ENCODE measurements around the gene SYT7. TPM values are rescaled to one million over a fixed set of nuclear protein-coding genes. Genes with fewer than 3 reads are reported as not detected.
A peak's percentile ranks its signal among the peaks of the same experiment; 100 is the strongest.

Gene SYT7
- polyA plus RNA-seq, 3 donors, result 5.0 to 6.5 (median 5.0) TPM

DNA sequence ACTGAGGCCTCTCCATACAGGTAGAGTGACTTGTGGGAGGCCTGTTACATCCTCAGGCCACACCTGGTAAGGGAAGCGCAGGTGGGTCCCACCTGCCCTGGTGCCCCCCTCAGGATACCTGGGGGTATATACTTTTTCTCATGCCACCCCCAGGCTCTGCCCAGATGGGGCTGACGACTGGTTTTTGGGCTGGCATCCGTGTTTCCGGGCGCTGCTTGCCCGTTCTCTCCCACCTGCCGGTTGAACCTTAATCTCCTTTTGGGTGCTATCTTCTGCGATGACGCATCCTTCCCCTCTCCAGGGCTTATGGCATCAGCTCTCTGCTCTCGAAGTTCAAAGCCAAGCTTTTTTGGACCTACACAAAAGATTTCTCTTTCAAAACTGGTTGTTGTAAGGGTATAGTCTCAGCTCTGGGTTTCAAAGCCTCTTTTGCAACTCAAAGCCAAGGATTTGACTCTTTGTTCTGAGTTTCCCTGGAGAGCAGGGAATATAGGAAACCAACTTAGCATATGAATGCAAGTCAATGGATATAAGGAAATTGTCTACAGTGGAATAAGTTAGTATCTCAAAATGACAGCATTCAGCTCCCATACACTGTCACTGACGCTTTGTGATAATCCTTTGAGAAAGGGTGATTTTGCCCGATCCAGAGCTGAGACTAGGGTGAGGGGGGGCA is 80.9 kb downstream of the SYT7 start:
- no peak for DNase-seq

GRCh38 chr11:61498767-61499341 is 82.0 kb downstream of the SYT7 start:
- DNase-seq, result no peak

DNA sequence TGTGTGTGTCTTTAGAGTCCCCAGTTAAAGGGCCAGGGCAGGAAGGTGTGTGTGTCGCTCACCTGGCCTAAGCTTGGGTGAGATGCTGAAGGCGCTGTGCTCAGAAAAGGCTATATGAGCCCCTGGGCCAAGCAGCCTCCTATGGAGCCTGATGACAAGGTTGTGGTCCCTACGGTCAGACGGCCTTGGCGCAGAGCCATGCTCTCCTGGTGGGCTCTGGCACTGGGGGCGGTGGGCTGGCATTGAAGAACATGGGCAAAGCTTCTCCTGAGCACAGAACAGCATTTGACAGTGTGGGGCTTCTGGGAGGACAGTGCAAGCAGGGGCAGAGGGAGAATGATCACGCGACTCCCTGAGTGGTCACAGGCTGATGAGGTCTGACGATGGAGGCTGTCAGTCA is 83.0 kb downstream of the SYT7 start:
- DNase-seq, result no peak

GRCh38 chr11:61497473-61497872 is 83.4 kb downstream of the SYT7 start:
- DNase-seq, result no peak

- no peak for DNase-seq
These were observed 84.1 kb downstream of the SYT7 start for GRCh38 chr11:61496602-61497400.

DNA sequence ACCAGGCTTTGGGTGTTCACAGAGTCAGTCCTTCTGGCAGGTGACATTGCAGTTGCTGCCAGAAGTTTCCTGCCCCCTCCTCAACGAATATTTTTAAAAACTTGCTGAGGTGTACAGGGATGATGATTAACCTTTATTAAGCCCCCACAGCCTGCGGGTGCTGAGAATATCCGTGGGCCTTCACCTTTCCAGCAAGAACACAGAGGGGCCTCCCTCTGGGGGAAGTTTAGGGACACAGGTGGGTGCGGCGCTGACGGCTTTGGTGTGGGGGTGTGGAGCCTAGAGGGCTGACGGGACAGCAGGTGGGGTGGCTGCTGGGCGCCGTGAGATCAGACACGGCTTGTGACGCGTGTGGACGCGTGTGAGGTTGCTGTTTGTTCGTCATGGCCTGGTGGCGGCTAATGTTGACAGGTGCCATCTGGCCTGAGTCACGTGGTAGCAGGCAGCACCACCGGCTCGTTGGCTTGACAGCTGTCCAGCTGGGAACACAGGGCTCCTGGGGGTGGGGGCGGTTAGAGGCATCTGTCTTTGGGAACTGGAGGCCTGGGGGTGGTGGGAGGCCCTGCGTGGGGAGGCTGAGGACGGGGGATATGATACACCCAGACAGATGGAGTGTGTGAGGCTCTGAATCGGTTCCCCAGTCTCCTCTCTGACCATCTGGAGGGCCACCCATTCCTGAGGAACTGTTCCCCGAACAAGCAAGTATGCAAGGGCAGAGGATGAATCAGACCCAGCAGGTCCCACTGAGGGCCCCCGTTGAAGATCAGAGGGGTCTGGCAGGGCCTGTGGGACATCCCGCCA is 84.9 kb downstream of the SYT7 start:
- DNase-seq, result peak; percentile 66

DNA sequence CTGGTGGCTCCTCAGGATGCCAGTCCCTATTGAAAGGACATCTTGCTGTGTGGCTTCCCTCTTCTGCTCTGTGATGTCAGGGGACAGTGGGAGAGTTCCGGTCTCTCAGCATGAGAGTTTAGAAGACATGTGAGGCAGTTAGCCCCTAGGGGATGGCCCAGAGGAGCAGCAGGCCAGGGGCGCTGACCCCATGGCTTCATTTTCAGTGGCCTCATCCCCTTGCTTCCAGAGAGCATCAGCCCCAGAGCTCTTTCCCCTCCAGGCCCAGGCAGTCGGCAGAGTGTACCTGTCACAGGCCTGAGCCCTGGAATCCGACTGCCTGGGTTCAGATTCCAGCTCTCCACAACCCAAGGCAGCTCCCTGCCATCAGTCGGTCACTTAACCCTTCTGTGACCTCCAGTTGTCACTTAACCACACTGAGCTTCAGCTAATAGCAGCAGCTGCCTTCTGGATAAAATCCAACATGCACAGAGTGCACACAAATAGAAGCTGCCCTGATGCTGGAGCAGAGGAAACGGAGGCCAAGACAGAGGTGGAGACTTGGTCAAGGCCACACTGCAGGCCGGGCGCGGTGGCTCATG is 86.4 kb downstream of the SYT7 start:
- DNase-seq, result no peak

GRCh38 chr11:61491736-61492395 is 89.0 kb downstream of the SYT7 start:
- no peak for DNase-seq

GRCh38 chr11:61489833-61490721 is 90.8 kb downstream of the SYT7 start:
- no peak for DNase-seq

DNA sequence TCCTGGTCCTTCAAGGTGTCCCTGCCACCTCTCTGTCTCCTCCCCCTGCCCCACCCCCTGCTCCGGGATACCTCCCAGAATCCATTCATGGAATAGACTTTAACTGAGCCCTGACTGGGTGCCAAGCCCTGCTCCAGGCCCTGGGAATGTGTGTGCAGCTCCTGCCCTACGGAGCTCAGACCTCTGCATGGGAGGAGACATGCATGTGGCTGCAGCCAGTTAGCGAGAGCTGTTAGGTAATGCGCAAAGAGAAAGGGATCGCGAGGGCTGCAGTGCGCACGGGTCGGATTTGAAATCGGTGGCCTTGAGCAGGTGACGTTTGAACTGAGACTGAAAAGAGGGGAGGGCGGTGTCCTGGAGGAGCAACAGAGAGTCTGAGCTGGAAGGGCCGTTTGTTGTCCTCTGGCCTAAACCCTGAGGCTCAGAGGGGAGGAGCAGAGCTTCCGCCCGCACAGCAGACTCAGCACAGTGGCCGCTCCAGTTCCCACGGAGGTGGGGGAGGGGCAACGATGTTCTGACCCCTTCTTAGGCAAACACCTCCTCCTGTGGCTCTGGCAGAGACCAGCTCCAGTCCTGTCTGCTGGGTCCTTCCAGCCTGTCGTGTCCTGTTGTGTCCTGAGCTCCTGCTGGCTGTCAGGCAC is 92.1 kb downstream of the SYT7 start:
- peak; percentile 62 for DNase-seq

DNA sequence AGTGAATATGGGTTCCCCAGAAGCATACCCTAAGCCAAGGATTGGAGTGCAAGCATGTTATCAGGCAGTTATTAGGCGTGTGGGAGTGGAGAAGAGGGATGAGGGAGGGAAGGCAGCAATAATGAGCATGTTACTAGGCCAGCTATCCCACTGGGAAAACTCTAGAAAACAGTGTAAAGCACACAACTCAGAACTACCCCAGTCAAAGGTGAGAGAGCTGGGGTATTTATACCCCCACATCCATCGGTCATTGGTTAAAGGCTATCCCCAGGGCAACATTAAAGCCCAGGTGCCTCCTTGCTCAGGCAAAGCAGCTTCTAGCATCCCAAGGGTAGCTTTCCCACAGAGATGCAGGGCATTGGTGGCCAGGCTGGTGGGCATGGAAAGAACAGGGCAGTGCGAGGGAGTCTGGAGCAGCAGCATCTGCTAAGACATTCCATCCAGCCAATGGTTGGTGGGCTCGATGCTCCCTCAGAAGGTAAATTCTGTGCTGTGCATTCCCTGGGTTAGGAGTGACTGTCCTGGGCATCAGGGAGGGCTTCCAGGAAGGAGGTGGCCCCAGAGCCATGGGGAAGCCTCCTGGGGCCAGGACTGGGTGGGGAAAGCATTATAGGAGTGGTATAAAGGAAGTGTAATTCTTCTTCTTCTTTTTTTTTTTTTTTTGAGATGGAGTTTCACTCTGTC is 93.4 kb downstream of the SYT7 start:
- DNase-seq, result no peak

DNA sequence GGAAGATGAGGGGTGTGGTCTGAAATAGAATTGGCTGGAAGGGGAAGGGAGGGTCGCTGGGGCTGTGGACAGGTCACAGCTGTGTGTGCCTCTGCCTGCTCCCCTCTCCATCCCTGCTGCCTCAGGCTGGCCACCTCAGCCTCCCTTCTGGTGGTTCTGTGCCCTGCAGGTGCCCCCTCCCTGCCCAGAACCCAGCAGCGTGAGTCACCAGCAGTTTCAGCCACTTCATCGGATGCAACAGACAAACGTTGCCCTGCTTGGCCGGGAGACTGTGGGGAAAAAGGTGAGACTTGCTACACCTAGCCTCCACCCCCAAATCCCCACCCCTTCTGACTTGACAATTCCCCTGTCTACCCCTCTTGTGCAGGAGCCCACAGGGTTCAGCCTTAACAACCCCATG is 94.1 kb downstream of the SYT7 start:
- DNase-seq, result no peak

DNA sequence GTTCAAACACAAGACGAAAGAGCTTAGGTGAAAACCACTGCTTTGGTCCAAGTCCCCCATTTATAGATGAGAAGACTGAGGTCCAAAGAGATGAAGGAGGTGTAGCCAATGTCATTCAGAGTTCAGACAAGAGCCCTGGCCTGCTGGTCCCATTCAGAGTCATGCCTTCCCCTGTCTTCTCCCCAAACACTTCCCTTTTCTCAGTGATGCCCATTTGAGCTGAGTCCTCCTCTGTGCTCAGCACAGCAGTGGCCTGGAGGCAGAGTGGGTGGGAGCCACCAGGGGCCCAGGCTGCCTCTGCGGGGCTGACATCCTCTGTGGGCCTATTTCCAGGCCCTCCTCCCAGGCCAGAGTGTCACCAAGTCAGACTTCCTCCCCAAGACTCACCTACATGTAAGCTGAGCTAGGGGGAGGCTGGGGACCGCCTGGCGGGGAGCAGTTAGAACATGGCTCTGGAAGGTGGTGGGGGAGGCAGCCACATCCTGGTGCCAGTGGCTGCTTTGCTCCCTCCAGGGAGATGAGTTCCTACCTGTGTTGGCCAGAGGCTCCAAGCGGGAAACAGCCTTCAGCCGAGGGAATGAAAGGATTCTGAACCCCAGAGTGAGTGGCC is 94.8 kb downstream of the SYT7 start:
- no peak for DNase-seq

- no peak for DNase-seq
These were observed 95.8 kb downstream of the SYT7 start for GRCh38 chr11:61485080-61485479.

DNA sequence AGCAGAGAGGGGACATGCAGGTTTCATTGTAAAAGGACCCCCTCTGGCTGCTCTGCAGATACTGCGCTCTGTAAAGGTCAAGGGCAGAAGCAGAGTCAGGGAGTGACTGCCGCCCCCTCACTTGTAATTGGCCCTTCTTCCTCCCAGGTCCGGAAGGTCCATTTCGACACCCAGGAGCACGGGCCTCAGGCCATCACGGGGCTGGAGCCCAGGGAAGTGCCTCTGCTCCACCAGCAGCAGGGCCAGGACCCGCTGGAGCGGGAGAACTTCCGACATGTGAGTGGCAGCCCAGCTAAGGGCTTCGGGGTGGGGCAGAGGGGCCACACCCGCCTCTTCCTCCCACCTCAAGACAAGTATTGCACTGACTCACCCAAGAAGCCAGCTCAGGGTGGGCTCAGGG is 96.3 kb downstream of the SYT7 start:
- DNase-seq, result no peak

- DNase-seq, result no peak
These were observed 98.4 kb downstream of the SYT7 start for GRCh38 chr11:61482513-61482912.

GRCh38 chr11:61481806-61482205 is 99.1 kb downstream of the SYT7 start:
- DNase-seq, result no peak

DNA sequence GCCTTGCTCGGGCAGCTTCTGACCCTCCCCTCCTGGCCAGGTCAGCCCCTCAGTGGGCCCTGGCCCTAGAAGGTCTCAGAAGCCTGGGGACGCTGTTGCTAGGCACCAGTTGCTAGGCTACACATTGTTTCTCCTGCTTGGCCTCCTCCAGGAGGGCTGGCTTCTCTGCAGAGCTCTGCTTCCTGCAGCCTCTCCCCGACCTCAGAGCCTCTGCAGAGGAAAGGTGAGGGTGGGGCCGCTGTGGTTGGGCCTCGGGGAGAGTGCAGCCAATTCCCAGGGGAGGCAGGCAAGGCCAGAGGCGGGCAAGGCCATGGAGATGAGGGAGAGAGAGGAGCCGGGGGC is 99.9 kb downstream of the SYT7 start:
- peak; percentile 78 for DNase-seq
